ENCODE results near the gene MYH11. TPM values are rescaled to one million over a fixed set of nuclear protein-coding genes. Genes with fewer than 3 reads are reported as not detected.

MYH11 gene
- polyA plus RNA-seq, 3 donors: 0.06 TPM; not detected in 2

GRCh38 chr16:15819046-15819445, 37.8 kb downstream of the MYH11 start:
- H4K20me1 ChIP-seq (ENCODE audit: insufficient read depth, low read length): no peaks in the 10 kb centered on the region
- TF ChIP-seq, protein P1, sequence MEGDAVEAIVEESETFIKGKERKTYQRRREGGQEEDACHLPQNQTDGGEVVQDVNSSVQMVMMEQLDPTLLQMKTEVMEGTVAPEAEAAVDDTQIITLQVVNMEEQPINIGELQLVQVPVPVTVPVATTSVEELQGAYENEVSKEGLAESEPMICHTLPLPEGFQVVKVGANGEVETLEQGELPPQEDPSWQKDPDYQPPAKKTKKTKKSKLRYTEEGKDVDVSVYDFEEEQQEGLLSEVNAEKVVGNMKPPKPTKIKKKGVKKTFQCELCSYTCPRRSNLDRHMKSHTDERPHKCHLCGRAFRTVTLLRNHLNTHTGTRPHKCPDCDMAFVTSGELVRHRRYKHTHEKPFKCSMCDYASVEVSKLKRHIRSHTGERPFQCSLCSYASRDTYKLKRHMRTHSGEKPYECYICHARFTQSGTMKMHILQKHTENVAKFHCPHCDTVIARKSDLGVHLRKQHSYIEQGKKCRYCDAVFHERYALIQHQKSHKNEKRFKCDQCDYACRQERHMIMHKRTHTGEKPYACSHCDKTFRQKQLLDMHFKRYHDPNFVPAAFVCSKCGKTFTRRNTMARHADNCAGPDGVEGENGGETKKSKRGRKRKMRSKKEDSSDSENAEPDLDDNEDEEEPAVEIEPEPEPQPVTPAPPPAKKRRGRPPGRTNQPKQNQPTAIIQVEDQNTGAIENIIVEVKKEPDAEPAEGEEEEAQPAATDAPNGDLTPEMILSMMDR (IDR thresholded peaks at IDR 0.05): no peak
- DNase-seq: no peak
- no CpG with 5 or more reads among the region's 2 CpGs for WGBS (ENCODE audit: insufficient coverage)
- H3K4me2 ChIP-seq (replicated peaks; ENCODE audit: extremely low read depth, low read length, poor library complexity, severe bottlenecking): no peak overlapping the region
- Mint-ChIP-seq H3K27ac (no peak overlapping the region), H3K27me3 (ENCODE audit: low read depth in 3 of 3) (peaks cover 0 to 11% (median 0%) of the 10 kb centered on the region in 3 donors), H3K4me3 (no peak overlapping the region), H3K4me1 (no peaks in the 10 kb centered on the region), H3K36me3 (no peaks in the 10 kb centered on the region), H3K9me3 (peaks cover 7 to 23% (median 16%) of the 10 kb centered on the region in 7 donors)
- peaks cover 0 to 8% of the 10 kb centered on the region in 2 donors for H3K9me3 ChIP-seq (replicated peaks in 1 of 2; ENCODE audit: control insufficient read depth in 1 of 2, insufficient read depth in 1 of 2, low read length in 2 of 2)
- no peak overlapping the region for H3K9ac ChIP-seq (ENCODE audit: insufficient read depth, low read length, poor library complexity, severe bottlenecking)
- intact Hi-C loops (cut with micrococcal nuclease): no loop called here
- no peaks in the 10 kb centered on the region for H3K4me1 ChIP-seq (ENCODE audit: control insufficient read depth in 1 of 2, insufficient read depth in 2 of 2, low read length in 2 of 2)
- no peaks in the 10 kb centered on the region for H3K79me2 ChIP-seq (ENCODE audit: insufficient read depth, low read length)
- no peak overlapping the region for H2AFZ ChIP-seq (ENCODE audit: insufficient read depth, low read depth, low read length, poor library complexity, severe bottlenecking)
- no peaks in the 10 kb centered on the region for H3K27me3 ChIP-seq (ENCODE audit: control insufficient read depth in 2 of 2, insufficient read depth in 2 of 2, low read length in 2 of 2)
- no peak overlapping the region for H3K27ac ChIP-seq (ENCODE audit: low read depth in 1 of 2, low read length in 2 of 2)
- no peak overlapping the region for H3K4me3 ChIP-seq (replicated peaks in 1 of 3; ENCODE audit: low read depth in 2 of 3, low read length in 3 of 3)
- no peaks in the 10 kb centered on the region for H3K36me3 ChIP-seq (replicated peaks in 1 of 2; ENCODE audit: control insufficient read depth in 1 of 2, insufficient read depth in 2 of 2, low read length in 2 of 2)

- no peaks in the 10 kb centered on the region for H3K36me3 ChIP-seq (replicated peaks in 1 of 2; ENCODE audit: control insufficient read depth in 1 of 2, insufficient read depth in 2 of 2, low read length in 2 of 2)
- H3K4me1 ChIP-seq (ENCODE audit: control insufficient read depth in 1 of 2, insufficient read depth in 2 of 2, low read length in 2 of 2): no peaks in the 10 kb centered on the region
- H3K27ac ChIP-seq (ENCODE audit: low read depth in 1 of 2, low read length in 2 of 2): no peak overlapping the region
- no peak for DNase-seq
- no peaks in the 10 kb centered on the region for H3K79me2 ChIP-seq (ENCODE audit: insufficient read depth, low read length)
- TF ChIP-seq, protein P1 (IDR thresholded peaks at IDR 0.05): no peak
- H3K36me3 Mint-ChIP-seq: no peaks in the 10 kb centered on the region
- H3K4me2 ChIP-seq (replicated peaks; ENCODE audit: extremely low read depth, low read length, poor library complexity, severe bottlenecking): no peak overlapping the region
- no peak overlapping the region for H3K4me3 ChIP-seq (replicated peaks in 1 of 3; ENCODE audit: low read depth in 2 of 3, low read length in 3 of 3)
- H3K27me3 Mint-ChIP-seq (ENCODE audit: low read depth in 3 of 3): peaks cover 1 to 12% (median 1%) of the 10 kb centered on the region in 3 donors
- no CpG with 5 or more reads among the region's 2 CpGs for WGBS (ENCODE audit: insufficient coverage)
- no peak overlapping the region for H2AFZ ChIP-seq (ENCODE audit: insufficient read depth, low read depth, low read length, poor library complexity, severe bottlenecking)
- no peaks in the 10 kb centered on the region for H4K20me1 ChIP-seq (ENCODE audit: insufficient read depth, low read length)
- no peak overlapping the region for H3K4me3 Mint-ChIP-seq
- no peaks in the 10 kb centered on the region for H3K27me3 ChIP-seq (ENCODE audit: control insufficient read depth in 2 of 2, insufficient read depth in 2 of 2, low read length in 2 of 2)
- peaks cover 0 to 8% of the 10 kb centered on the region in 2 donors for H3K9me3 ChIP-seq (replicated peaks in 1 of 2; ENCODE audit: control insufficient read depth in 1 of 2, insufficient read depth in 1 of 2, low read length in 2 of 2)
- H3K4me1 Mint-ChIP-seq: no peaks in the 10 kb centered on the region
- peaks cover 7 to 23% (median 16%) of the 10 kb centered on the region in 7 donors for H3K9me3 Mint-ChIP-seq
- H3K27ac Mint-ChIP-seq: no peak overlapping the region
- no peak overlapping the region for H3K9ac ChIP-seq (ENCODE audit: insufficient read depth, low read length, poor library complexity, severe bottlenecking)
- intact Hi-C loops (cut with micrococcal nuclease): no loop called here
These were observed 39.4 kb downstream of the MYH11 start for GRCh38 chr16:15817446-15817845.
